Measurements from ENCODE around the gene LRRC52. TPM values are rescaled to one million over a fixed set of nuclear protein-coding genes. Genes with fewer than 3 reads are reported as not detected.
"Not testable (repeated sequence)": the region's sequence is repeated elsewhere in the genome, so short reads cannot be mapped to it uniquely, and the experiment has no call there.

LRRC52 gene
- polyA plus RNA-seq, 1 donor = 0.16 TPM

DNA sequence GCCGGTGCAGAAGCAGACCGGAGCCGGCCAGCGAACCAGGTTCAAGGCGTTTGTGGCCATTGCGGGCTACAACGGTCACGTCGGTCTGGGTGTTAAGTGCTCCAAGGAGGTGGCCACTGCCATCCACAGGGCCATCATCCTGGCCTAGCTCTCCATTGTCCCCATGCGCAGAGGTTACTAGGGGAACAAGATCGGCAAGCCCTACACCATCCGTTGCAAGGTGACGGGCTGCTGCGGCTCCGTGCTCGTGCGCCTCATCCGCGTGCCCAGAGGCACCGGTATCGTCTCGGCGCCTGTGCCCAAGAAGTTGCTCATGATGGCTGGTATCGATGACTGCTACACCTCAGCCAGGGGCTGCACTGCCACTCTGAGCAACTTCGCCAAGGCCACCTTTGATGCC lies 38.1 kb downstream of the LRRC52 start:
- DNase-seq (ENCODE audit: low read depth) = no peak

DNA sequence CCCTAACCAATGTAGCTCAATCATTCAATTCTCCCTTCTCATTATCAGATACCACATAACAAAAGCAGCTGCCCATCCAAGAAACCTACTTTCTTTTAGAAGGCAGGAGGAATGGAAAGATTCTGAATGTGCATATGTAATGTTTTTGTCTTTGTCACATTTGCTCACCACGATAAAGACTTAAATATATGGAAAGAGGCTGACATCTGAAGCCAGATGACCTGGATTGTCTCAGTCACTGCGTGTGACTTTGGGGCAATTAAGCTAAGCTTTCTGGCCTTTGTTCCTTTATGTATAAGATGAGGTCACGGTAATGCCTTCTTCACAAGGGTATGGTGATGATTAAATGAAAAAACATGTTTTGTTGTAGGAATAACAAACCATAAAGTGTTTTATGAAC lies 42.6 kb downstream of the LRRC52 start:
- DNase-seq (ENCODE audit: low read depth) = no peak

DNA sequence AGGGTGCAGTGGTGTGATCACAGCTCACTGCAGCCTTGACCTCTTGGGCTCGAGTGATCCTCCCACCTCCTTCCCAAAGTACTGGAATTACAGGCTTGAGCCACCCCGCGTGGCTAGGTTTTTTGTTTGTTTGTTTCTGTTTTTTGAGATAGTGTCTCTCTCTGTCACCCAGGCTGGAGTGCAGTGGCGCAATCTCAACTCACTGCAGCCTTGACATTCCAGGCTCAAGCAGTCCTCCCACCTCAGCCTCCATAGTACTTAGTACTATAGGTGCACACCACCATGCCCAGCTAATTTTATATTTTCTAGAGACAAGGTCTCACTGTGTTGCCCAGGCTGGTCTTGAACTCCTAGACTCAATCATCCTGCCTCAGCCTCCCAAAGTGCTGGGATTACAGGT lies 47.6 kb downstream of the LRRC52 start:
- DNase-seq (ENCODE audit: low read depth) = not testable (repeated sequence)

DNA sequence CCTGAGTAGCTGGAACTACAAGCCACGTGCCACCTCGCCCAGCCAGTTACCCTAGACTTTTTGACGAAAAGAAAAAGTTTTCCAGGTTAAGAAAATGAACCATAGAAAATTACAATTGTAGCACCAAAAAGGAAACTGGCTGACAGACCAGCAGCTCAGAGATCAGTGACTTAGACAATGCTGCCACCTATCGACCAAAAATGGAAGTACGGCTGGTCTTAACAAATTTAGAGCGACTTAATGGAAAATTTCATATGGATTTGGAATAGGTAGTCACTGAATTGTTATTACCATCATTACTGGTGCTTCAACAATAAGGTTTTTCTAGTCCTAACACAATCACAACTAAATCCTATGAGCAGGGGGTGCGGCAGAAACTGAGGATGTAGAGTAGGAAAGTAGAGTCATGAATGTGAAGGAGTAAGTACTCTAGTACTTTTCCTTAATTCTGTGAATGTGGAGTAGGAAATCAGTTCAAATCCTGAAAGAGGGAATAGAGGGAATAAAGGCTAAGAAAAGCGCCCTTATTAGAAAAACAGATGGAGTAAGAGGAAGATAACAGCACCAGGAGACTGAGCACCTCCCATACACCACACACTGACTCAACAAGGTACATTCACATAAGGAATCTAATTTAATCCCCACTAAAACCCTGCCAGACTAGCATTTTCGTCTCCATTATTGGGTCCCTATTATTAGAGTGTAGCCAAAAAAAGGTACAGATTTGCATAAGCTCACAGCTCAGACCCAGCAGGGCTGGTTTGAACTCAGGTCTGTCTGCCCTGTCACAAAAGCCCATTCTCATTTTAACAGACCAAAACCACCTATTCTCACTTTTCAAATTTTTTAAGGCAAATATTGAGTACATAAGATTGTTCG lies 49.4 kb downstream of the LRRC52 start:
- DNase-seq (ENCODE audit: low read depth) = peak; percentile 82

DNA sequence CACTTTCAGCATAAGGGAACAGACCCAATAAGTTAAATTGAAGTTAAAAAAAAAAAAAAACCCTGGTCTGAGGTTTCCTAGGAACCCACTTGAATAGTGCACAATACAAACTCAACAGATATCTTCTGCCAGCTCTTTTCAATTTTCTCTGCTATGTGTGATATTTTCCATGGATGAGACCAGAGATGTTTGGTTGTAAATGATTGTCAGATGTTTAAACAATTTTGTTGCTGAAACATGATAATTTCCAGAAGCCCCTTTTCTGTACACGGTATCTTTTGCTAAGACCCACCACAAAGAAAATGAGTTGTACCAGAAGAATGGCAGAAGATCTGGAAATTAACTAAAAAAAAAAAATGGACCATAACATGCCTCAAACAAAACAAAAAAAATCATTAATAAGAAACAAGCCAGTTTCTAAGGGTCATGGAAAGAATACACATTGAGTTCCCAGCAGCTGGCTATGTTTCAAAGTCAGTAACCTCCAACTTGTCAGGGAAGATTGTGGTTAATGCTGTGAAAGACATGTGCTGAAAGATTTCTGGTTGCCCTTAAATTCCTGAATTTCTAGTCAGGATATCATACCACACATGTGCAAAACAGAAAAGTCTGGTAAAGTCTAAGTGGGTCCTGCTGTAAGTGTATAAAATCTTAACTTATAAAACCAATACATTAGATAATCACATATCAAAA lies 51.6 kb downstream of the LRRC52 start:
- peak; percentile 61 for DNase-seq (ENCODE audit: low read depth)

DNA sequence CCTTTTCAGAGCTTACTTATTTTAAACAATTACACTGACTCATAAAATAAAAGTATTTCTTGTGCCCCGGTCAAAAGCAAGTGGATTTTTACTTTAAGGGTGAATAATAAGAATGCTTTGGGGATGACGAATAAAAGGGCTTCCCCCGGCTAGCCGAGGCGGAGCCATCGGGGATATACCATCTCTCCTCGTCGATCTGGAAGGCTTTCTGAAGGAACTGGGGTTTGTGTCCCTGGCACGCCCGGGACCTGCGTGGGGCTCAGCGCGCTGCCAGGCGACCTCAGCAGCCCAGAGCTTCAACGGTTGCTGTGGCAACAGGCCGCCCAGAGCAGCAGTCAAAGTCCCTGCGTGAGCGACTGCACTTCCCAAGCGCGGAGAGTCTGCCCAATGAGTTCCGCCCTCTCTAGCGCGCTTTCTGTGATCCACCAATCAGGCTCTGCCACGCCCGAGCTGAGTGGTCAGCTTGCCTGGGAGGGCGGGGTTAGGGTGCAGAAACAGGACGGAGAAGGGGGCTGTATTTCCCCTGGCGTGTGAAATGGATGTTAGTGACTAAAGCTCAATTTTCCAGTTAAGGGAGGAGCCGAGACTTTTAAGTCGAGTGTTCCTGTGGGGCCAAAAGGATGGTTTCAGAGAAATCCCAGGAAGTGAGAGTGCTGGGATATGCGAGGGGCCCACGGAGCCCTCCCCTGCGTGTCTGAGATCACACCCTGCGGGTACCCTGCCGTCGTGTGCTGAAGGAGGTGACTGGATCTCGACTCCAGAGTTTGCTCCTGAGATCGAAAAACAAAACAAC lies 54.3 kb downstream of the LRRC52 start:
- peak; percentile 92 for DNase-seq (ENCODE audit: low read depth)

DNA sequence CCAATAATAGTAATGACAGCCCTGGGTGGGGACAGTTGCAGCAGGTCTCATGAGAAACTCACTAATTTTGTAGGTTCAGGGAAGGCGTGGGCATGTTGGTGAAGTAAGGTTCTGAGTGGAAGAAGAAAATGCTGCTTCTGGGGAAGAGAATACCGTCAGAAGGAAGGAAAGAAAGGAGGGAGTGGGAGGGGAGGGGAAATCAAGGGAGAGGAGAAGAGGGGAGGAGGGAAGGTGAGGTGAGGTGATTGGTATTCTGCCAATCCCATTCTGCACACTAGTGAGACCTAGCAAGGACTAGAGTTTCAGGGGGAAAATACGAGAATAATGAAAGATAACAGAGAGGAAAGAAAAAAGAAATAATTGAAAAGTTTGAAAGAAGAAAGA lies 54.9 kb downstream of the LRRC52 start:
- no peak for DNase-seq (ENCODE audit: low read depth)

DNA sequence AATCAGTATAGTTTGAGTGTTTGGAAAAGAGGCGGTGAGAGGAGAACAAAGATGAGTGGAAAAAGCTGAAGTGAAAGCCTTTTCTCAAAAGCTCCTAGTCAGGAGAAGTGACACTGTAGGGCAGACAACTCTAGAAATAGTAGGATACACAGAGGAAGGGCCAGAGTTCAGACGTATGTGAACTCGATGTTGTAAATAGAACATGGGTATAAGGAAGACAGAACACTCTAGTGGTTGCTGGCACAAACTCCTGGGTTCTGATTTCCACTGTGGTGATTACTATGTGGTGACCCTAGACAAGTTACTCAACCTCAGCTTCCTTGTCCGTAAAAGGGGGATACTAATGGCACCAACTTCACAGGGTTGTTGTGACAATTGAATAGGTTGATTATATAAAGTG lies 57.0 kb downstream of the LRRC52 start:
- no peak for DNase-seq (ENCODE audit: low read depth)

DNA sequence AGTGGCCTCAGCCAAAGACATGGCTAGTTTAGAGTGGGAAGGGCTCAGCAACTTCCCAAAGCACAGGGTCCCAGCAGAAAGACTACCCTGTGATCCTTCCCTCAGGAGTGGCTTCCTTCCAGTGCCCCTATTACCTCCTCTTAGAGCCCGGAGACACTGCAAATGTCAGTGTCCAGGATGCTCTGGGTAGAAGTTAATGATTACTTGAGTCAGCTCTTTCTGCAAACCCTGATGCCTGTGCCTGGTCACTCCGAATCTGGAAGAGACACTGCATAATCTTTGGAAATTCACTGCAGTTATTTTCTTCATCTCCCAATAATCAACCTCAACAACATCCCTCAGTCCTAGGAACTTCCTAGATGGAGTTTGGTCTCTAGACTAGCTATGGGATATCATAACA lies 60.0 kb downstream of the LRRC52 start:
- DNase-seq (ENCODE audit: low read depth) = no peak

DNA sequence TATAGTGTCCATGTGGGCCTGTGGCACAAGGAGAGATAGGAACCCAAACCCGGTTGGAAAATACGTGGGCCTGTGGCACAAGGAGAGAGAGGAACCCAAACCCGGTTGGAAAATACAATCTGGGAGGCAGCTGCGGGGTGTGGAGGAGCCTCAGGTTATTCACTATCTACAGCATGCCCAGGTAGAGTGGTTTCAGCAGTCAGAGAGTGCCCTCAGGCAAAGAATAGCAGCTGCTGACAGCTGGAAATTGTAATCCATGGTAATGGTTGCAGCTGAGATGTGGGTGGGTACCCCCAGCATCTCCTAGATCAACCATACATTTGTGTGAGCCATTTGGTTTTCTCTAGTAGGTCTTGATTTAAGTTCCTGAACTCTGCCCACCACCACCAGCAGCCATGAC lies 61.4 kb downstream of the LRRC52 start:
- DNase-seq (ENCODE audit: low read depth) = no peak

DNA sequence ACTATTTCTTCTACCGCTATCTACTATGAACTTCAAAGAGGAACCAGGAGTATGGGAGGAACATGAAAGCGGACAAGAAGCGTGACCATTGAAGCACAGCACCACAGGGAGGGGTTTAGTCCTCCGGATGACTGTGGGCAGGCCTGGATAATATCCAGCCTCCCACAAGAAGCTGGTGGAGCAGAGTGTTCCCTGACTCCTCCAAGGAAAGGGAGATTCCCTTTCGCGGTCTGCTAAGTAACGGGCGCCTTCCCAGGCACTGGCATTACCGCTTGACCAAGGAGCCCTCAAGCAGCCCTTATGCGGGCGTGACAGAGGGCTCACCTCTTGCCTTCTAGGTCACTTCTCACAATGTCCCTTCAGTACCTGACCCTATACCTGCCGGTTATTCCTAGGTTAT lies 62.9 kb downstream of the LRRC52 start:
- DNase-seq (ENCODE audit: low read depth) = not testable (repeated sequence)

DNA sequence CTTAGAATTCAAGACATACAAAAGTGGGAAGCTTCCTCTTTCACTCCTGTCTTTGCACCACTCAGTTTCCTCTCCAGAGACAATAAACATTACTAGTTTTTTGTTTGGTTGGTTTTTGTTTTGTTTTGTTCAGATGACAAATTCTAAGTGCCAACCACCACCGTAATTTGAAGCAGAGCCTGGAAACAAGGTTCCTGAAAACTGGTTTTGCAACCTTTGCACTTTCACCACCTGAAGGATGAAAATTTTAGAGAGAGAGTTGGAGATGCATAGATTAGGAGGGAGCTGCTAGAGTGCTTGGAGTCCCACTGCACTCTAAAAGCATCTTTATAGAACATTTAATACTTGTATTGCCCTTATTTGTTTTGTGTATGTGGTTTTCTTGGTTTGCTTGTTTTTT lies 67.1 kb downstream of the LRRC52 start:
- no peak for DNase-seq (ENCODE audit: low read depth)

DNA sequence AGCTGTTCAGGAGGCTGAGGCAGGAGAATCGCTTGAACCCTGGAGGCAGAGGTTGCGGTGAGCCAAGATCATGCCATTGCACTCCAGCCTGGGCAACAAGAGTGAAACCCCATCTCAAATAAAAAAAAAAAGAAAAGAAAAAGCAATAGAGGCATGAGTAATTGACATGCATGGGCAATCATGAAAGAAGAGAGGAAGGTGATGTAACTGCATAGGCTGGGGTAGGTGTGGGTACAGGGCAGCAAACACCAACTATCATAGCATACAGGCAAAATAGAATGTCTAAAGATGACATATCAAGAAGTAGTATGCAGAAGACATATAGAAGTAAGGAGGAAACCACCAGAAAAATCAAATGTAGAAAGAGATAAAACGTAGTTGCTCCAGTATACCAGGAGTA lies 68.3 kb downstream of the LRRC52 start:
- DNase-seq (ENCODE audit: low read depth) = no peak

Other genes starting within 250 kb of the LRRC52 start
- gene LMX1A, start 187.3 kb upstream of the LRRC52 start, polyA plus RNA-seq (ENCODE audit: insufficient read length) = 1.3 TPM
- 58.1 TPM for gene RXRG, start 98.9 kb upstream of the LRRC52 start, polyA plus RNA-seq (ENCODE audit: insufficient read length)
- 166 TPM for gene MGST3, start 87.2 kb downstream of the LRRC52 start, polyA plus RNA-seq (ENCODE audit: insufficient read length)
- gene ALDH9A1, start 154.6 kb downstream of the LRRC52 start, polyA plus RNA-seq (ENCODE audit: insufficient read length) = 43.6 TPM
- 50.6 TPM for gene TMCO1, start 224.9 kb downstream of the LRRC52 start, polyA plus RNA-seq (ENCODE audit: insufficient read length)